NCI-H1048 (cell line): ENCODE results near the gene GPR153.

Source experiments
- DNase-seq: peaks from one replicate; lab custom pipeline; 2025; lab: John Stamatoyannopoulos, UW

The GPR153 gene

GRCh38 chr1:6269720-6270400, 9.0 kb upstream of the GPR153 start:
- DNase-seq: no peak

GRCh38 chr1:6269296-6269695, 8.4 kb upstream of the GPR153 start:
- DNase-seq: no peak

- no peak for DNase-seq
These were observed 7.5 kb upstream of the GPR153 start for GRCh38 chr1:6268415-6268814.

- no peak for DNase-seq
These were observed 6.9 kb upstream of the GPR153 start for GRCh38 chr1:6267686-6268322.

GRCh38 chr1:6266641-6267040, 5.7 kb upstream of the GPR153 start:
- no peak for DNase-seq

GRCh38 chr1:6265151-6265550, 4.3 kb upstream of the GPR153 start:
- no peak for DNase-seq

GRCh38 chr1:6263716-6264115, 2.8 kb upstream of the GPR153 start:
- DNase-seq: no peak

- DNase-seq: no peak
These were observed 1.9 kb upstream of the GPR153 start for GRCh38 chr1:6262555-6263420.

GRCh38 chr1:6261615-6261995, 707 bp upstream of the GPR153 start:
- no peak for DNase-seq

- no peak for DNase-seq
These were observed 414 bp downstream of the GPR153 start for GRCh38 chr1:6260433-6260934.

GRCh38 chr1:6259491-6260362, 1.2 kb downstream of the GPR153 start:
- peak; percentile 60 for DNase-seq

GRCh38 chr1:6258675-6259074, 2.2 kb downstream of the GPR153 start:
- DNase-seq: no peak

GRCh38 chr1:6257541-6258069, 3.3 kb downstream of the GPR153 start:
- no peak for DNase-seq

- DNase-seq: no peak
These were observed 4.3 kb downstream of the GPR153 start for GRCh38 chr1:6256645-6257044.

GRCh38 chr1:6254691-6255090, 6.2 kb downstream of the GPR153 start:
- no peak for DNase-seq

- no peak for DNase-seq
These were observed 7.5 kb downstream of the GPR153 start for GRCh38 chr1:6253380-6253779.

GRCh38 chr1:6252374-6252710, 8.6 kb downstream of the GPR153 start:
- no peak for DNase-seq

GRCh38 chr1:6251681-6252373, 9.1 kb downstream of the GPR153 start:
- DNase-seq: no peak

- no peak for DNase-seq
These were observed 9.7 kb downstream of the GPR153 start for GRCh38 chr1:6251233-6251632.

- no peak for DNase-seq
These were observed 10.9 kb downstream of the GPR153 start for GRCh38 chr1:6249739-6250689.
